ENCODE measurements around the gene AP1G1.

- TF ChIP-seq CTCF (IDR thresholded peaks at IDR 0.05): no peak
- TF ChIP-seq SIN3A (IDR thresholded peaks at IDR 0.05; ENCODE audit: borderline replicate concordance, insufficient read depth, low read depth, low read length): no peak
- no peak for TF ChIP-seq POLR2AphosphoS5 (IDR thresholded peaks at IDR 0.05; ENCODE audit: low read depth, low read length)
- no peak for TF ChIP-seq TCF7L2 (IDR thresholded peaks at IDR 0.05; ENCODE audit: low read depth, low read length)
These were observed 19.5 kb downstream of the AP1G1 start for GRCh38 chr16:71789136-71789535.
